ENCODE results near the gene GPR17.

The GPR17 gene

GRCh38 chr2:127615511-127616166, 30.3 kb upstream of the GPR17 start:
- no peak for DNase-seq

DNA sequence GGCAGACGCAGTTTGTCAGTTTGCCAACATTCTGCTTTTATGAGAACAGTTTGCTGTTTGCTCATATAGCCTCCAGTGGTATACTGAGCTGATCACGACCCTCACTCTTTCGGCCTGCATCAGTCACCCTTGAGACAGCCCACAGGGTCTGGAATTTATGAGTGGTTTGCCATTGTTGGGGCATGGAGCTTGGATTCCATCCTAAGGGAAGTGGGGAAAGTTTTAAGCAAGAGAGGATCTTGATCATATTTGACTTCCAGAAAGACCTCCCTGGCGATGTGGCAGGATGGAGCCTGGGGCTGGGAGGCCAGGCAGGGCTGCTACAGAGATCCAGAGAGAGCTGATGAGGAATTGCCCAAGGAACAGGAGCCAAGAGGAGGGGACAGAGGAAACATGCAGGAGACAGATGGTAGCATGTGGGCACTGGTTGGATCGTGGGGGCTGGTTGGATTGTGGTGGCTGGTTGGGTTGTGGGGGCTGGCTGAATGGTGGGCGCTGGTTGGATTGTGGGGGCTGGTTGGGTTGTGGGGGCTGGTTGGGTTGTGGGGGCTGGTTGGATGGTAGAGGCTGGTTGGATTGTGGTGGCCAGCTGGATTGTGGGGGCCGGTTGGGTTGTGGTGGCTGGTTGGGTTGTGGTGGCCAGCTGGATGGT, 27.3 kb upstream of the GPR17 start:
- no peak for DNase-seq

DNA sequence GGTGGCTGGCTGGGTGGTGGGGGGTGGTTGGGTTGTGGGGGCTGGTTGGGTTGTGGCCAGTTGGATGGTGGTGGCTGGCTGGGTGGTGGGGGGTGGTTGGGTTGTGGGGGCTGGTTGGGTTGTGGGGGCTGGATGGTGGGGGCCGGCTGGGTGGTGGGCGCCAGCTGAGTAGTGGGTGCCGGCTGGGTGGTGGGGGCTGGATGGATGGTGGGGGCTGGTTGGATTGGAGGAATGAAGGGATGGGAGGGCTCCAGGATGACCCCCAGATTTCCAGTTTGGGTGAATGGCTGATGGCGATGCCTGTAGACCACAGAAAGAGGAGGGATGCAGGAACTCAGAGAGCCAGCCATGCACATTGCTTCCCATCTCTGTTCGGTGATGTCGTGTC, 26.8 kb upstream of the GPR17 start:
- no peak for DNase-seq

GRCh38 chr2:127619877-127620705, 25.9 kb upstream of the GPR17 start:
- no peak for DNase-seq

- no peak for DNase-seq
These were observed 25.1 kb upstream of the GPR17 start for GRCh38 chr2:127620866-127621265.

- no peak for DNase-seq
These were observed 23.9 kb upstream of the GPR17 start for GRCh38 chr2:127621981-127622431.

DNA sequence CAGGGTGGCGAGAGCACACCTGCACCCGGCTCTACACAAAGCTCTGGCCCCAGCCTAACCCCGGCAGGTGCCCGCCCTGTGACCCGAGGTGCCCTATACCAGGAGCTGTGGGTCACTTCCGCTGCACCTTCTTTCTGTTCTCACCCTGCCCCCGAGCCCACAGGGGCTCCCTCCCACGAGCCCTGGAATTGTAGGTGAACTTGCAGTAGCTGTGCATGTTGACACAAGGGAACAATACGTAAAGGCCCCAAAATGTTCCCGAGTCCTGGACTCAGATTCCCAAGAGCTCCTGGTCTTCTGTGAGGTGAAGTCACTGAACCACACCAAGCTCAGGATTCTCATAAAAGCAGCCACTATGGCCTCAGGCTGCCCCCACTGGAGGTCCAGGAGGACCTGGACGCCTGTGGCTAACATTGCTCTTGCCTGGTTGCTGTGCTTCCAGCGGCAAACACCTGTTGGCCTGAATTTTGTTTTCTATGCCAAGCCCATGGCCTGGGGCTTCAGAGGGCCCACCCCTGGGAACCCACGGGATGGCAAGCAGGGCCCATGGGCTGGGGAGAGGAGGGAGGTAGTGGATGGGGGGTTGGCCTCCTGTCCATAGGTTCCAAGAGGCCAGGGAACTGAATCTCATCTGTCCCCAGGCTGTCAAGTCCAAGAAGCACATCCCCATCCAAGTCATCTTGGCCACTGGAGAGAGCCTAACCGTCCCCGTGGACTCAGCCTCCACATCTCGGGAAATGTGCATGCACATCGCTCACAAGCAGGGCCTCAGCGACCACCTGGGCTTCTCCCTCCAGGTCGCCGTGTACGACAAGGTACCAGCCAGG, 23.2 kb upstream of the GPR17 start:
- DNase-seq, result no peak

- no peak for DNase-seq
These were observed 22.3 kb upstream of the GPR17 start for GRCh38 chr2:127623388-127624319.

- DNase-seq, result no peak
These were observed 21.6 kb upstream of the GPR17 start for GRCh38 chr2:127624320-127624755.

GRCh38 chr2:127624756-127625571, 21.0 kb upstream of the GPR17 start:
- no peak for DNase-seq

- DNase-seq, result no peak
These were observed 20.4 kb upstream of the GPR17 start for GRCh38 chr2:127625572-127625951.

GRCh38 chr2:127626175-127626574, 19.8 kb upstream of the GPR17 start:
- DNase-seq, result no peak

- no peak for DNase-seq
These were observed 18.8 kb upstream of the GPR17 start for GRCh38 chr2:127626917-127627739.

GRCh38 chr2:127627740-127628571, 18.0 kb upstream of the GPR17 start:
- DNase-seq, result no peak

GRCh38 chr2:127628767-127629614, 17.0 kb upstream of the GPR17 start:
- no peak for DNase-seq

DNA sequence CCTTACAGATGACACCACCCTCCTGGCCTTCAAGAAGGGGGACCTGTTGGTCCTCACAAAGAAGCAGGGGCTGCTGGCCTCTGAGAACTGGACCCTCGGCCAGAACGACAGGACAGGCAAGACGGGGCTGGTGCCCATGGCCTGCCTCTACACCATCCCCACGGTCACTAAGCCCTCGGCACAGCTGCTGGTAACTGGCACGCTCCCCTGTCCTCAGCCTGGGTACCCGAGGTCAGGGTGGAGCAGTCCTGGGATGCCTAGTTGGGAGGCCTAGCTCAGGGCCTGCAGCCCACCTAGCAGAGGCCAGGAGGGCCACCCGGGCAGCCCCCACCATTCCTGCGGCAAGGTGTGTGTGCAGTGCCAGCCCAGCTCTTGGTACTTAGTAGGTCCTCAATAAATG, 16.3 kb upstream of the GPR17 start:
- DNase-seq, result no peak

GRCh38 chr2:127630096-127630863, 15.7 kb upstream of the GPR17 start:
- no peak for DNase-seq

All from stimulated activated CD4-positive, alpha-beta T cell treated with anti-CD3 and anti-CD28 coated beads, Interleukin-4, amount 100 ng/mL, for 4 hours (primary cell).